DLD1 (cell line): Measurements from ENCODE around the gene TFAM.
"Not testable (repeated sequence)": the region's sequence is repeated elsewhere in the genome, so short reads cannot be mapped to it uniquely, and the experiment has no call there.

Source experiments
- in situ Hi-C: cut with HindIII; loops from 2 replicates; pipeline ENCODE4 v1.10.0; 2017; ENCODE audit warnings: low sequenced_read_pairs

Gene TFAM

DNA sequence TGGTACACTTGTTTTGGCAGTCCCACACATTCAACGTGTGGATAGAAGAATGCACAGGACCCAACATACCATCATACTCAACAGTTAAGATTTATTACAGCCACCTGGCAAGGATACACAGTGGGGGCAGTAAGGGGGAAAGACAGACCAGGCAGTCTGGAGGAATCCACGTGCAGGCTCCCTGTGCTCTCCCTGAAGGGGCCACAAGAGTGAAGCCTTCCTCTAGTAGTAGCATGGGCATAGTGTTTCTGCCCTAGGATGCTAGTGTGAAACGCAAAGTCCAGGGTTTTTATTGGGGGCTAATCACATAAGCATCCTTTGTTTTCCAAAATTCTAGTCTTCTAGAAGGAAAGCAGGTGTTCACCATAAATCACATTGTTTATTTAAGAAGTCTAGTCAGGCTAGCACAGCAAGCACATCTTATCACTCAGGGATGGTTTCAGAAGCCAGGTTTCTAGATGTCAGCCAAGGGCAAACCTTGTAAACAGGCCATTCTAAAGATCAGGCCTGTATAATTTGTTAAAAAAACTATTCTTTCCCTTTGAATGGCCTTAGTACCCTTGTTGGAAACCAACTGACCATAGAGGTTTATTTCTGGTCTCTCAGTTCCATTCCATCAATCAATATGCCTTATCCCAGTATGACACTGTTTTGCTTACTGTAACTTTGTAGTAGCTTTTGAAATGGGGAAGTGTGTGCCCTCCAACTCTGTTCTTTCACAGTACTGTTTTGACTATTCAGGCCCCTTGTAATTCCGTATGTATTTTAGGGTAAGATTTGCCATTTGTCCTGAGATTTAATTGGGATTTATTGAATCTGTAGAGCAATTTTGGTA, 12.4 kb upstream of the TFAM start:
- in situ Hi-C loops, result no loop called here

DNA sequence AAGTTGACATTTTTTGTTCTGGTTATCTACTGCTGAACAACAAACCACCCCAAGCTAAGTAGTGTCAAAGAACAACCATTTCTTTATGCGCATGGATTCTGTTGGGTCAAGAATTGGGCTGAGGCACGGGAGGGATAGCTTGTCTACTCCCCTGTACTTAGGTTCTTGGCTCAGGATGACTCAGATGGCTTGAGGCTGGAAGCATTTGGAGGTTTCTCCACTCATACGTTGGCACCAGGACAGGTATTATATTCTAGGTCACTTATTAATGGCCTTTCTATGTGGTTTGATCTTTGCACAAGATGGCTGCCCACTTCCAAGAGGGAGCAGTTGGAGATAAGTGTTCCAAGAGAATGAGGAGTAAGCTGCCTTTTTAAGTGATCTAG, 11.8 kb upstream of the TFAM start:
- in situ Hi-C loops, result no loop called here

DNA sequence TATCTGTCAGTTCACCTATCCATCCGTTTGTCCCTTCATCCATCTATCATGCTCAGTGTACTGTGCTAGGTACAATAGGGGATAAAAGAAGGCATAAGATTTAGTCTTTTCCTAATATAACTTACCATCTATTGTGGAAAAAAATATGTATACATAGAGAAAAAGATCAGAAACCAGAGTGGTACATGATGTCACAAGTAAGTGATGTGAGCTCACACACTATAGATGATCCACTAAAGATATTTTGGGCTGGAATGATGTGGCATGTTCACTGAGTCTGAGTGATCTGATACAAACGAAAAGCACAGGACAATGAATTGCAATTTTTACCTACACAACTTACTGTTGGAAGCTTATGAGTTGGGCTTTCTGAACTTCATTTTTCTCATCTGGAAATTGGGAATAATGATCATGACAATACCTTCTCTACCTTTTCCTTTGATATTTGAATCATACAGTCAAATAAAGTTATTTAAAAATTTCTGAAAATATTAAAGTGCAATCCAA, 2.7 kb upstream of the TFAM start:
- in situ Hi-C loops, result no loop called here

DNA sequence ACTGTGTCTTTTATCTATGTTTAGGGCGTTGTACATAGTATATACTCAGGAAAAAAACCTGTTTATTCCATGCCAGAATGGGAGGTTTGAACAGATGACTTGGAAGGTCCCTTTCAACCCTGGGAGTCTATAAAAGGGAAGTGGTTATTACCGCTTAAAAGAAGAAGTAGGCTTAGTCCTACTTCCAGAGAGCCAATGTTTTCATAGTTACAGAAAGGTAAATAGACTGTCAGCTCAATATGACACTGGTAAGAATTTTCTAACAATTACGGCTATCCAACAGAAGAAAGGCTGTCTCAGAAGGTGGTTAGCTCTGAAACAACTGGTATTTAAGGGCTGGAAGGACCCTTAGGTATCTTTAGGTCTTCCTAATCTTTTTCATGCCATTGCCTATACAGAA, 1.1 kb upstream of the TFAM start:
- in situ Hi-C loops, result no loop called here

DNA sequence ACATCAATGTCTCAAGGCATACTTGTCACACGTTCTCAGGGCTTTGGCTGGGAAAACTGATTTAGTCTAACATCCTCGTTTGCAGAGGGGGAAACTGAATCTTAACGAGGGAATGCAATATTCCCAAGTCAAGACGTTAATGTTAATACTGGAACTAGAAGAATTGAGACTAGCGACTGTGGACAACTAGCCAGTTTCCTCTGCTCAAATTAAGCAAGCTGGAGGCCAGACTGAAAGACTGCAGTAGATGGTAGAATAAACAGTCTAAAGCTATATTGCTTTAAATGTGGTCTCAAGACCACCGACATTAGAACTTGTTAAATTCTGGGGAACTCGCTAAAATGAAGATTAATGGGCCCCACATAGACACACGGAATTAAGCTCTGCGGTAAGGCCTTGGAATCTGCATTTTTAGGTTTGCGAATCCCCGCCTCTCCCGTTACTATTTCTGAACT, 639 bp upstream of the TFAM start:
- in situ Hi-C loops, result no loop called here

DNA sequence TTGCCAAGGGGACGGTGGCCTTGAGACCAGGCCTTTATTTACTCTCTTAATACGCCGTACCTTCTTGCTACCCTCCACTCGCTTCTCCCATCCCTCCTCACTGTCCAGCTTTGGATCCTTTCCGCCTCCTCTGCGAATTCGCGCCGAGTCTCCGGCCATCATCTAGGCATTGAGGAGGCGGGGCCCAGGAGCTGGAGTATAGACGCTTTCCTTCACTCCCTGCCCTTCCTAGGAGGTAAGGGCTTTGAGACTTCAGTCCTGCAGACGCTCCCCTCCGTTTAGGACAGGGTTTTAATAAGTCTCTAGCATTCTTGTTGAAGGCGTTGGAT, 538 bp downstream of the TFAM start:
- in situ Hi-C loops, result no loop called here

DNA sequence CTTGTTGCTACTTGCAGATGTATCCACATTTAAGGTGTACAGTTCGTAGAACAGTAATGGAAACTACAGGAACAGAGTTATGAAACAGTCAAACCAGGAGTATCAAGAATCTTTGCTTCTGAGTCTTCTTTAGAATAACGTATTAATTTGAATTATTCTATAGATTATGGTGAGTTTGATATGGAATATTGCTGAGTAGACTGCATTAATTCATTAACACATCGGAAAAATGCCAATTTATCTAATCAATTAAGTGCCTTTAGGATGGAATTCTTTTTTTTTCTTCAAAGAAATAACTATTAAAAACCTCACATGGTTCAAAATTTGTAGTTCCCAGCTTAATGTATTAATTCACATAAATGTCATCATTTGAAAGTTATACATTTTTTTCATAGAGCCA, 3.8 kb downstream of the TFAM start:
- in situ Hi-C loops, result no loop called here

DNA sequence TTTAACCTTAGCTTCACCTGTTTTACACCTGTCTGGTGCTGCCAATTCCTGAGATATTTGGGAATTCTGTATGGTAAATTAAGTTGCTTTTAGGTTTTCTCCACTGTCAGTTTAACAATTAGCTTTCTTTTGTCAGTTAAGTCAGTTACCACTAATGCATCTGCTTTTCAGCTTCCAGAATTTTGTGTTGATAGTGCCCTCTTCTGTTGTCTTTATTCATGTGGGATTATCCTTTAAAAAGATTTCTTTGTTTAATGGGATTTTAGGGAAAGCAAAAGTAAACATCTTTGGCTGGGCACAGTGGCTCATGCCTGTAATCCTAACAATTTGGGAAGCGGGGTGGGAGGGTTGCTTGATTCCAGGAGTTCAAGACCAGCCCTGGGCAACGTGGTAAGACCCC, 8.1 kb downstream of the TFAM start:
- in situ Hi-C loops, result no loop called here

DNA sequence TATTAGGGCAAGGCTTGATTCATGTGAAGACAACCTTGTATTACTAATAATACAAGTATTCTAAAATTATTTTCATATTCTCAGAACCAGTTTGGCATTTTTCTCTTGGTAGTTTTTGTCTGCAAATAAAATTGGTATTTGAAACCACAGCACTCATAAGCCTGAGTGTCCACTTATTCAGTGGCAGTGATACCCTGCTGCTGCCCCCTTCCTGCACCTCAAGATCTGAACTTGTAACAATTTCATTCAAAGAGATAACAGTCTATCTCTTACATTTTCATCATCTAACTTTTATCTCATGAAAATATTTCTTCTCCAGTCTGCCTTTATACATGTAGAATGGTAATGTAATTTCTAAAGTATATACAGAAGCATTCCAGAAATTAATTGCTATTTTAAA, 9.3 kb downstream of the TFAM start:
- in situ Hi-C loops, result no loop called here

DNA sequence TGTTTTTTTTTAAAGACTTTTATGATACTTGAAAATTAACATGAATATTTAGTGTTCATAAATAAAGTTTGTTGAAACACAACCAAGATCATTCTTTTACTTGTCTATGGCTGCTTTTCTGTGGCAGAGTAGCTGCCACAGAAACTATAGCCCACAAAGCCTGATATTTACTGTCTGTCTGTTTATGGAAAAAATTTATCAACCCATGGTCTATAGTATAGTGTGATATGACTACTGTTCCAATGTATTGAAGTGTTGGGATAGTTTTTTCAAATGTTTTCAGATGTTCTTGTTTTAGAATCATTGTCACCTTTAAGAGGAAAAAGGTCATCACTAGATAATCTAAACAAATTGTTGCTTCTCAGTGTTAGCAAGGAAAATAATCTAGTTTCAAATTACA, 10.8 kb downstream of the TFAM start:
- in situ Hi-C loops, result no loop called here

DNA sequence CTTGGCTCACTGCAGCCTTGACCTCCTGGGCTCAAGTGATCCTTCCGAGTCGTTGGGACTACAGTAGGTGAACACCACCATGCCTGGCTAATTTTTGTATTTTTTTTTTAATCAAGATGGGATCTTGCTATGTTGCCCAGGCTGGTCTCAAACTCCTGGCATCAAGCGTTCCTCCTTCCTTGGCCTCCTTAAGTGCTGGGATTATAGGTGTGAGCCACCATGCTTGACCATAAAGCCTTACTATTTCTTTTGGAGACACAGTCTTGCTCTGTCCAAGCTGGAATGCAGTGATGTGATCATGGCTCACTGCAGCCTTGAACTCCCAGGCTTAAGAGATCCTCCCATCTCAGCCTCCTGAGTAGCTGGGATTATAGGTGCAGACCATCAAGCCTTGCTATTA, 12.6 kb downstream of the TFAM start:
- in situ Hi-C loops, result no loop called here

DNA sequence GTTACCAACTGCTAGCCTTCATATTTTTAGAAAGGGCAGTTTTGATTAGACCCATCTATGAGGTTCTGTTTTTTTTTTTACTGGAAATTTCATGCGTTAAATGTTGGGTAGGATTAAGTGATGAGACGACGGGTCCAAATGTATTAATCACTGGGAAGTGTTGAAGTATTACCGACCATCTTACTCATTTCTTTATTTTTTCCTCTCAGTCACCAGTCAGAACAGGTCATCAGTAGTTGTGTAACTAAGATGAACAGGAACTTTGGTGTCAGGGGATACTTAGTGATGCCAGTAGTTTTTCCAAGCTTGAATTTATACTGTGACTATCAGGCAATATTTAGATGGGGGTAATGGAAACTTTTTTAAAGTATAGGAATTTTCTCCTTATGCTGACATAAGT, 14.2 kb downstream of the TFAM start:
- in situ Hi-C loops, result no loop called here

DNA sequence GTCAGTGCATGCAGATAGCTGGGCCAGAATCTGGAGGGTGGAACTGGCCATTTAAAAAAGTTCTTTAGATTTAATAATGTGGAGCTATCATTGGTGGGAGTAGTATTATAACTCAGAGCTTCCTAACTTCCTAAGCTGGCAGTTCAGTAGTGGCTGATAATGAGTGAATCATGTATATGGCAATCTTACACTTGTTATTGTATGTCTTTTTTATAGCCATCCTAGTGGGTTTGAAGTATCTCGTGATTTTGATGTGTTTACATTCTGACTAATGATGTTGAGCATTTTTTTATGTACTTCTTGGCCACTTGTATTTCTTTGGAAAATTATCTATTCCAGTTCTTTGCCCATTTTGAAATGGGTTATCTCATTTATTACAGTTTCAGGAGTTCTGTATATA, 15.4 kb downstream of the TFAM start:
- in situ Hi-C loops, result loop anchor here (25.0 kb wide), 1 partner anchor 387 kb away; no protein-coding TSS in a partner anchor

DNA sequence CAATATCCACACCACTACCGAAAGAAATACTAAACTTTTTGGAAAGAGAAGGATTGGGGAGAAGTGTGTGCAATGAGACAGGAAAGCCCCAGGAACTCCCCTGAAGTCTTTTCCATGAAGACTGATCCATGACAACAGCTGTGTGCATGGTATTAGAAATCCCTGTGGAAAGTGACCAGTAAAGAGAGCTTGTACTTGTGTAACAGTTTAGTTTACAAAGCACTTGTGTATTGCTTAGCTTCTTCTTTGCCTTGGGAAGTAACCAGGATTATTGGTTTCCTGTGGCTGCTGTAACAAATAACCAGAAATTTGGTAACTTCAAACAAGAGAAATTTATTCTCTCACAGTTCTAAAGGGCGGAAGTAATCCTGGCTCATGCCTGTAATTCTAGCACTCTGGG, 18.8 kb downstream of the TFAM start:
- in situ Hi-C loops, result loop anchor here (25.0 kb wide), 1 partner anchor 383 kb away; no protein-coding TSS in a partner anchor

DNA sequence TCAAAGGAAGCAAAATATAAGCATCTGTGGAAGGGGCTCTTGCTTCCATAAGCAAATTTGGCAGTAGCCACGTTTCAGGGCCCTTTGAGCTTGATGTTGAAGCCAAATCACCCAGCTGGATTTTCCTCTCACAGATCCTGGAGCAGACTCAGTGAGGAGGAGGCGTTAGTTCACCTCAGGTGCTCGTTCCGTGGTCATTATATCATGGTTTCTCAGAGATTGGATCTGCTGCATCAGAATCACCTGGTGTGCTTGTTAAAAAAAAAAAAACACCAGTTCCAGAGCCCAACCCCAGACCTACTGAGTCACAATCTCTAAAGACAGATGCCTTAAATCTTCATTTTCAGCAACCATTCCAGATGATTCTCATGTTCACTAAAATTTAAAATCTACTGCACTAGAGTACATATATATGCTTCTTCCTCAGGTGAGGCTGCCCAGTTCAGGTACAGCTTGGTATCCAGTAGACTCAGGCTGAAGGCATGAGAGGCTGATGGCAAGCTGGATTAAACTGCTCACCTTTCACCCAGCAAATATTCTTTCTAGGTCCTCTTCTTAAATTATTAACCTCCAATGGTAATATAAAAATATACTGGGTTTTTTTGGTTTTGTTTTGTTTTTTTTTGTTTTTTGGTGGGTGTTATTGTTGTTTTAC, 24.9 kb downstream of the TFAM start:
- in situ Hi-C loops, result loop anchor here (25.0 kb wide), 1 partner anchor 377 kb away; no protein-coding TSS in a partner anchor

DNA sequence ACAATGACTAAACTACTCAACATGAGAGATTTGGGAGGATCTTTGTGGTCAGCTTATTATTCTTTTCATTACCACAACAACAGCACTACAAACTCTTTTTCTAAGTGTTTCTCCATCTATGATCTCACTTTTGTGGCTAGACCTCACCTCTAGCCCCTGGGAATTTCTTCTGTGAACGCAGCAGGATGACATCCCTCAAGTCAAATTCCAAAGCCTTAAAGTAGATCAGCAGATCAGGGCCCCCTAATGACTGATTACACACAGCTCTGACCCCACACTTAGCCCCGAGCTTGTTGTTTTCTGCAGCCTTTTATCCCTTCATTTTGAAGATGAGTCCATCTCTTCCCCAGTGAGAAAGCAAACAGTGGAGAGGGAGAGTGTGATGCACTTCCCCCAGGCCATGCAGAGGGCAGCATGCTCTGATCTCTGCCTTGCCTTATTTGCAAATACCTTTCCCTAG, 27.3 kb downstream of the TFAM start:
- in situ Hi-C loops, result loop anchor here (25.0 kb wide), 1 partner anchor 375 kb away; no protein-coding TSS in a partner anchor

DNA sequence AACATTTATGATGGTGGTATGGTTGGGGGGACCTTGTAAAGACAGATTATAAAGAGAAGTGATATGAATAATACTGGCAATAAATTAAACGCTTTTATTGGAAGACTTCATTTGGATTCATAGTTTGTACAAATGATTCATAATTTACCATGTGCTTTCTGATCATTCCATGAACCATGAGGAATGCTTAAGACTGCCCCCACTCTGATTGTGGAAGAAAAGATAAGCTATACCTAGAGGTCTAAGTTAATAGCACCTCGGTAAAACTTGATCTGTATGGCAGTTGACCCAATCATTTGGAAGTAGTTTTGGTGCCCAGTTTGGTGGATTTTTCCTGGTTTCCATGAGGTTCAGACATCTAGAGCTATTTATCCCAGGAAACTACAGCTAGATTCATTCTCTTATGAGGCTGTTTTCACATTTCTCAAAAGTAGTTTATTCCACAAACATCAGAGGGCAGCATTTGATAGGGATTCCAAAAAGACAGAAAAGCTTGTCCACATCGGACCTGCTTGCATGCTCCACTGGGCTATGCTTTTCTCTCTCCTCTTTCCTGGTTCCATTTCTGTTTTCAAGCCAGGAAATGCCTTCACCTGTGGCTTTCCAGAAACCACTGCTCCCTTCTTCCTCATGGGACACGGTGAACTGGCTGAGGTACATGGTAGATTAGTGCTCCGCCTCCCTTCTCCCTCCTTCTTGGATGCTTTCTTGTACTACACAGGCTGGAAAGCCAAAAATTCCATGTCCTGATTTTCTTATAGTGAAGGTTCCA, 29.2 kb downstream of the TFAM start:
- in situ Hi-C loops, result loop anchor here (25.0 kb wide), 1 partner anchor 373 kb away; no protein-coding TSS in a partner anchor

DNA sequence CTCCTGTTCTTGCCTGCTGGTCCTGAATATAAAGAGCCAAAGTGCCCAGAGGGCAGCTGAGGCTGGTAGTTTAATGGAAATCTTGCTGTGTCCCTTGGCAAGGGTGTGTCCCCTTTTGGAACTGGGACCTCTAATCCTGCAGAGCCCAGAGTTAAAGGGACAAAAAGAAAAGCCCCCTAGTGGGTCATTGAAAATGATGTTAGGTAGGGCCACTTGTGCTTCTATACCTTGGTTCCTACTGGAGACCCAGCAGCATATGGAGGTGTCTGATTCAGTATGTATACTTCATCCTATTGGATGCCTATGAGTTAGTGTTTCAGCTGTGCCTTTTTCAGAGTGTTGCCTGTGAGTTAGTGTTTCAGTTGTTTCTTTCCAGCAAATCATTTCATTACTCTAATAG, 30.5 kb downstream of the TFAM start:
- in situ Hi-C loops, result loop anchor here (25.0 kb wide), 1 partner anchor 372 kb away; no protein-coding TSS in a partner anchor

DNA sequence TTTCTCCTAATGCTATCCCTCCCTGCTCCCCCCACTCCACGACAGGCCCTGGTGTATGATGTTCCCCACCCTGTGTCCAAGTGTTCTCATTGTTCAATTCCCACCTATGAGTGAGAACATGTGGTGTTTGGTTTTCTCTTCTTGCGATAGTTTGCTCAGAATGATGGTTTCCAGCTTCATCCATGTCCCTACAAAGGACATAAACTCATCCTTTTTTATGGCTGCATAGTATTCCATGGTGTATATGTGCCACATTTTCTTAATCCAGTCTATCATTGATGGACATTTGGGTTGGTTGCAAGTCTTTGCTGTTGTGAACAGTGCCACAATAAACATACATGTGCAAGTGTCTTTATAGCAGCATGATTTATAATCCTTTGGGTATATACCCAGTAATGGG, 32.7 kb downstream of the TFAM start:
- in situ Hi-C loops, result loop anchor here (25.0 kb wide), 1 partner anchor 369 kb away; no protein-coding TSS in a partner anchor

DNA sequence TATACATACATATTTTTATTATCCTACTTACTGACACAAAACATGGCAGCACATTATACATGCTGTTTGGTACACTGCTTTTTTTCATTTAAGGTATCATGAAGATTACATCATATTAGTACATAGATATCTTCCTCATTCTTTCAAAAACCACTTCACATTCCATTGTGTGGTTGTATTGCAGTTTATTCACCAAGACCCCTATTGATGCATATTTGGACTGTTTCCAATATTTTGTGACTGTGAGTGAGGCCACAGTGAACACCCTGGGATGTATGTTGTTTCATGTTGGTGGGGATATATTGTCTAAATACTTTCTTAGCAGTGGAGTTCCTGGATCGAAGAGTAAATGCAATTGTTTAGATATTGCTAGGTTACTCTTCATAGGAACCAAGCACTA, 39.0 kb downstream of the TFAM start:
- in situ Hi-C loops, result loop anchor here (25.0 kb wide), 1 partner anchor 363 kb away; no protein-coding TSS in a partner anchor

DNA sequence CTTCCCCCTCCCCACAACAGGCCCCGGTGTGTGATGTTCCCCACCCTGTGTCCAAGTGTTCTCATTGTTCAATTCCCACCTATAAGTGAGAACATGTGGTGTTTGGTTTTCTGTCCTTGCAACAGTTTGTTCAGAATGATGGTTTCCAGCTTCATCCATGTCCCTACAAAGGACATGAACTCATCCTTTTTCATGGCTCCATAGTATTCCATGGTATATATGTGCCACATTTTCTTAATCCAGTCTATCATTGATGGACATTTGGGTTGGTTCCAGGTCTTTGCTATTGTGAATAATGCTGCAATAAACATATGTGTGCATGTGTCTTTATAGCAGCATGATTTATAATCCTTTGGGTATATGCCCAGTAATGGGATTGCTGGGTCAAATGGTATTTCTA, 43.2 kb downstream of the TFAM start:
- in situ Hi-C loops, result not testable (repeated sequence)
